GM18867 (cell line): ENCODE data around the gene NAGA.

Experiments
- ATAC-seq: cut with Tn5 transposase; IDR thresholded peaks from one replicate; pipeline ENCODE4 v1.9.1; 2021; ENCODE audit warnings: mild to moderate bottlenecking, moderate library complexity; ENCODE audit not compliant: unreplicated experiment

The NAGA gene

GRCh38 chr22:42052765-42053164, 17.8 kb downstream of the NAGA start:
- ATAC-seq: no peak

- no peak for ATAC-seq
These were observed 19.9 kb downstream of the NAGA start for GRCh38 chr22:42050641-42051180.

DNA sequence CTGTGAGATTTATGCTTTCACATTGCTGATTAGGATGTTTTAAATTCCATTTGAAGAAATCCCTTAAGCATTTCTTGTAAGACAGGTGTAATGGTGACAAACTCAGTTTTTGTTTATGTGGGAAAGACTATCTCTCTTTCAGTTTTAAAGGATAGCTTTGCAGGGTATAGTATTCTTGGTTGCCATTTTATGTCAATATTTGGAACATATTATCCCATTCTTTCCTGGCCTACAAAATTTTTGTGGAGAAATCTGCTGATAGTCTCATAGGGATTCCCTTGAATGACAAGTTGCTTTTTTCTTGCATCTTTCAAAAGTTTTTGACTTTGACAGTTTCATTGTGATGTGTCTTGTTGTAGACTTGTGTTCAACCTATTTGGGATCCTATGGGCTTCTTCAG, 28.8 kb downstream of the NAGA start:
- ATAC-seq: no peak

DNA sequence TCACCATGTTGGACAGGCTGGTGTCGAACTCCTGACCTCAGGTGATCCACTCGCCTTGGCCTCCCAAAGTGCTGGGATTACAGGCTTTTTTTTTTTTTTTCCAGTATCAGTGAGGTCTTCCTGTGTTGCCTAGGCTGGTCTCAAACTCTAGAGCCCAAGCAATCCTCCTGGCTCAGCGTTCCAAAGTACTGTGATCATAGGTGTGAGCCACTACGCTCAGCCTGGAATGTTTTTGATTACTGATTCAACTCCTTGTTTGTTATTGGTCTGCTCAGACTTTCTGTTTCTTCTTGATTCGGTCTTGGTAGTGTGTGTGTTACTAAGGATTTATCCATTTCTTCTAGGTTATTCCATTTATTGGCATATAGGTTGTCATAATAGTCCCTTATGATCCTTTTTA, 31.3 kb downstream of the NAGA start:
- no peak for ATAC-seq

DNA sequence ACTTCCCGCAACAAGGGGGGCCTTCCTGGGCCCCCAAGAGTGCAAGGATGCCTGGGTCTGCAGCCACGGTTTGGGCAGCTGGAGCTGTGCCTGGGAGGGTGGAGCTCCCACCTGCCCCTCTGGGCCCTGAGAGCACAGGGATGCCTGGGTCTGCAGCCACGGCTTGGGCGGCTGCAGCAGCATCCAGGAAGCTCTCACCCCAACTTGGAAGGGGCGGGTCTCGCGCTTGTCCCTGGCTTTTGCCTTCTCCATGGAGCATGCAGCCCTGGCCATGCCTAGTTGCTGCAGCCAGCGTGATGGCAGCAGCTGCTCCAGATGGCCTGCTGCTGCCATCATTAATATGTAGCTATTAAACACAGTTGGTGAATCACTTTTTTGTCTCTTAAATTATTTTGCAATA, 35.4 kb downstream of the NAGA start:
- ATAC-seq: no peak

- ATAC-seq: no peak
These were observed 37.1 kb downstream of the NAGA start for GRCh38 chr22:42033263-42034181.

DNA sequence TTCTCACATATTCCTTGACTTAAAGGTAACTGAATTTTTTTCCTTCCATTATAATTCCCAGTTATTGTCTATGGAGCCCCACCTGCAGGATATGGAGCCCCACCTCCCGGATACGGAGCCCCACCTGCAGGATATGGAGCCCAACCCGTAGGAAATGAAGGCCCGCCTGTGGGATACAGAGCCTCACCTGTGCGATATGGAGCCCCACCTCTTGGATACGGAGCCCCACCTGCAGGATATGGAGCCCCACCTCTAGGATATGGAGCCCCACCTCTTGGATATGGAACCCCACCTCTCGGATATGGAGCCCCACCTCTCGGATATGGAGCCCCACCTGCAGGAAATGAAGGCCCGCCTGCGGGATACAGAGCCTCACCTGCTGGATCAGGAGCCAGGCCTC, 43.9 kb downstream of the NAGA start:
- ATAC-seq: no peak

GRCh38 chr22:42025421-42025820, 45.2 kb downstream of the NAGA start:
- no peak for ATAC-seq

DNA sequence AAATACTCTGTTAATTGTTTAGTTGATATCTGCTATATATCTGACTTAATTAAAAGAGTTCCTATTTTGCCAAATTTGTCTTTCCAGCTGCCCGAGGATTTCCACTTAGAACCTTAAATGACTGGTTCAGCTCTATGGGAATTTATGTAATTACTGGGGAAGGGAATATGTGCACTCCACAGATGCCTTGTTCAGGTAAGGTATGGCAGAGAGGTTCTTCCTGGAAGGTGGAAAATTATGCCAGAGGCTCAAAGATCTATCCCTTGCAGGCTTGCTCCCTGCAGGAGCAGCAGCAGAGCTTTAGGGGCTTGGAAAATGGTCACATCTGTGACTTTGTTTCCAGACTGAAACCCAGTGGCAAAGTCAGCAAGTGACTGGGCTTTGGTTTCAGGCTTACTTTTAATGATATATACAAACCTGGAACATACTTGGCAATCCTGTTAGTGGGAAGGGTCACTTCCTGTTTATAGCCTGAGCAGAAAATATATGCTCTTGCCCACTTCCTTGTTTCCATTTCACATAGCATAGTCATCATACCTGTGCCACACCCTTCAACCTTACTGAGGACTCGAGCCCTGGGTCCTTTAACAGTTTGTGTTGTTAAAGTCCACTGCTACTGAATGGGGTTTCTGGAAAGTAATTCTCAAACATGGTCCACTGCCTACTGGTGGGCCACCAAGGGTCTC, 48.3 kb downstream of the NAGA start:
- no peak for ATAC-seq

DNA sequence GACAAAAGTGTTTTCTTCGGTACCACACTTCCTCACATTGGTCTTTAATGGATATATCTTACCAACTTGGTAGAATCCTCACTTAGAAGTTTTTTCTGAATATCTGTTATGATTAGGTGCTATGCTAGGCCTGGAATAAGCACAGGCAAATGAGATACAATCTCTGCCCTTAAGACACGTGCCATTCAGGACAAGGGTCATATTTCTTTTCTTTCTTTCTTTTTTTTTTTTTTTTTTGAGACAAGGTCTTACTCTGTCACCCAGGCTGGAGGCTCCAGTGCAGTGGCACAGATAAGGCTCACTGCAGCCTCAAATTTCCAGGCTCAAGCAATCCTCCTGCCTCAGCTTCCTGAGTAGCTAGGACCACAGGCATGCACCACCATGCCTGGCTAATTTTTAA, 49.0 kb downstream of the NAGA start:
- ATAC-seq: no peak

- no peak for ATAC-seq
These were observed 52.4 kb downstream of the NAGA start for GRCh38 chr22:42018224-42018623.

GRCh38 chr22:42016111-42016510, 54.5 kb downstream of the NAGA start:
- ATAC-seq: no peak

DNA sequence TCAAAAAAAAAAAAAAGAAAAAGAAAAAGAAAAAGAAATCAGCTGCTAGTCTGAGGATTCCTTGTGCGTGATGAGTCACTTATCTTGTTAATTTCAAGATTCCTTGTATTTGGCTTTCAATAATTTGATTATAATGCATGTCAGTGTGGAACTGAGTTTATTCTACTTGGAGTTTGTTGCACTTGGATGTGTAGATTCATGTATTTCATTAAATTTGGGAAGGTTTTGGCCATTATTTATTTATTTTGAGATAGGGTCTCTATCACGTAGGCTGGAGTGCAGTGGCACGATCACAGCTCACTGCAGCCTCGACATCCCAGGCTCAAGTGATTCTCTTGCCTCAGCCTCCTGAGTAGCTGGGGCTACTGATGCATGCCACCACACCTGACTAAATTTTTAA, 57.2 kb downstream of the NAGA start:
- ATAC-seq: no peak

- ATAC-seq: no peak
These were observed 59.8 kb downstream of the NAGA start for GRCh38 chr22:42010778-42011177.
